T1000 (cell line): ENCODE results near the gene DLX5.

Experiments used
- DNase-seq: peaks from one replicate; lab custom pipeline; 2025; ENCODE audit warnings: mixed read lengths; lab: John Stamatoyannopoulos, UW

Gene DLX5

GRCh38 chr7:97005183-97006054 lies 19.2 kb downstream of the DLX5 start, which contains the start of gene DLX6:
Gene DLX6, plus strand, starts transcription at chr7:97005553. Its CDS starts 425 bp downstream, at chr7:97005978.
- DNase-seq, result peak; percentile 80

GRCh38 chr7:97004247-97005182 lies 20.1 kb downstream of the DLX5 start:
- DNase-seq, result no peak

- DNase-seq, result no peak
Observed at GRCh38 chr7:97003262-97004246, 21.1 kb downstream of the DLX5 start.

- DNase-seq, result no peak
Observed at GRCh38 chr7:97002555-97003261, 21.9 kb downstream of the DLX5 start.

- no peak for DNase-seq
Observed at GRCh38 chr7:97001656-97002554, 22.7 kb downstream of the DLX5 start.

- no peak for DNase-seq
Observed at GRCh38 chr7:97001221-97001620, 23.4 kb downstream of the DLX5 start.

GRCh38 chr7:96998744-96999143 lies 25.9 kb downstream of the DLX5 start:
- DNase-seq, result no peak

- no peak for DNase-seq
Observed at GRCh38 chr7:96998333-96998732, 26.3 kb downstream of the DLX5 start.

- no peak for DNase-seq
Observed at GRCh38 chr7:96997512-96998032, 27.1 kb downstream of the DLX5 start.

- no peak for DNase-seq
Observed at GRCh38 chr7:96996958-96997511, 27.6 kb downstream of the DLX5 start.

- no peak for DNase-seq
Observed at GRCh38 chr7:96996111-96996957, 28.3 kb downstream of the DLX5 start.

- no peak for DNase-seq
Observed at GRCh38 chr7:96995406-96996110, 29.1 kb downstream of the DLX5 start.

- no peak for DNase-seq
Observed at GRCh38 chr7:96993980-96994379, 30.7 kb downstream of the DLX5 start.

GRCh38 chr7:96993094-96993865 lies 31.4 kb downstream of the DLX5 start:
- DNase-seq, result no peak

- no peak for DNase-seq
Observed at GRCh38 chr7:96992192-96993005, 32.2 kb downstream of the DLX5 start.
